GM04504 (cell line): ENCODE data around the gene TDRD12.
A peak's percentile ranks its signal among the peaks of the same experiment; 100 is the strongest.
"Not testable (repeated sequence)": the region's sequence is repeated elsewhere in the genome, so short reads cannot be mapped to it uniquely, and the experiment has no call there.

Experiments
- DNase-seq: peaks from one replicate; pipeline ENCODE4 v3.0.0-alpha.2; 2012; ENCODE audit warnings: low read depth

TDRD12 gene

GRCh38 chr19:32866564-32867265 lies 147.1 kb downstream of the TDRD12 start:
- no peak for DNase-seq

- DNase-seq: not testable (repeated sequence)
These were observed 147.9 kb downstream of the TDRD12 start for GRCh38 chr19:32867436-32867835.

DNA sequence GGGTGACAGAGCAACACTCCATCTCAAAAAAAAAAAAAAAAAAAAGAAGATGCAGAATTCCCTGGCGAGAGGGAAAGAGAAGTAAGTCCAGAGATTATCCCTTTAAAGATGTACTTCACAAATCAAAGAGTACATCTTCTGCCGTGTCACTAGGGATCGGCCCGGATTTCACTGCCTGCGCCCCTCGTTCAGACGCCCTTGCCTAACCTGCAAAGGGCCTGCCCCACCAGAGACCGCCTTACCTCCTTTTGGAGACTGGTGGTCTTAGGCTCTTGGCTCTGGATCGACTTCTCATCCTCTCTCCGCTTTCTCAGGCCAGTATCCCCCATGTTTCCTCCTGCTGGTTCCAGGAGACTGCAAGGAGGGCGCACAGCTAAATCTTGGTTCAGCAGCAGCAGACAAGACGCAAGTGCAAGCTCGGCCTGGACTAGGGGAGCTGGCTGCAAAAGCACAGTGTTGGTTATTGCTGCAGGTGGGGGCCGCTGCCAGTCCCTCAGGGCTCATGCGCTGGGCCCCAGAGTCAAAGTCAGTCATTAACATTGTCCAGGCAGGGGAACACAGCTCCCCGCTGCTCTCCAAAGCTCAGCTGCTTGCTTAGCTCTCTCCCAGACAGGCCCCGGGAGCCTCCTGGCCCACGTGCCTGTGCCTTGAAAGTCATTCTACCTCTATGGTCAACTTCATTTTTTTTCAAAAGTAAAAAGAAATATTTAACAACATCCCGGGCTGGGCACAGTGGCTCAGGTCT lies 148.8 kb downstream of the TDRD12 start:
- no peak for DNase-seq

DNA sequence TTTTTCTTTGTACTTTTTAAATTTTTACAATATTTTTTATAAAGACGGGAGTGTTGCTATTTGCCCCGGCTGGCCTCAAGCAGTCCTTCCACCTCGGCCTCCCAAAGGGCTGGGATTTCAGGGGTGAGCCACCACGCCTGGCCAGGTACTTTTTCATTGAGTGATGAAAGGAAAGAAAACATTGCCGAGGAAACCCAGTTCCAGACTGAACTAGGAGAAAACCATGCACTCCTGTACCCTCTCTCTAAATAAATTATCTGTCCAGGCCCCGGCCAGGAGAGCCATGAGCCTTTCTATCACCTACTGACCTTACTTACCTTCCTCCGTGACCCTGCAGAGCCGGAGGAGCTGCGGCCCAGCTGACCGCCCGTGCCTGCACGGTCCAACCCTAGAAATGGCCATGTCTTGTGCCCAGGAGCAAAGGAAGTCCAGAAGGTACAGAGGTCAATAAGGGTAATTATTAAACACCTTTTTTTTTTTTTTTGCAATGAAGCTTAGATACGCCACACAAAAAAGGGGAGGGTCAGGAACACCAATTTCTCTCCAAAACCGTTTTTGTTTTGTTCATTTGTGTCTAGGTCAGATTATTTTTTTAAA lies 149.9 kb downstream of the TDRD12 start, which contains the start of gene SLC7A9:
Gene SLC7A9, minus strand, starts transcription at position 399 of the 597 bp plus-strand sequence. CDS start 1,233 bp downstream, outside the sequence.
- no peak for DNase-seq

DNA sequence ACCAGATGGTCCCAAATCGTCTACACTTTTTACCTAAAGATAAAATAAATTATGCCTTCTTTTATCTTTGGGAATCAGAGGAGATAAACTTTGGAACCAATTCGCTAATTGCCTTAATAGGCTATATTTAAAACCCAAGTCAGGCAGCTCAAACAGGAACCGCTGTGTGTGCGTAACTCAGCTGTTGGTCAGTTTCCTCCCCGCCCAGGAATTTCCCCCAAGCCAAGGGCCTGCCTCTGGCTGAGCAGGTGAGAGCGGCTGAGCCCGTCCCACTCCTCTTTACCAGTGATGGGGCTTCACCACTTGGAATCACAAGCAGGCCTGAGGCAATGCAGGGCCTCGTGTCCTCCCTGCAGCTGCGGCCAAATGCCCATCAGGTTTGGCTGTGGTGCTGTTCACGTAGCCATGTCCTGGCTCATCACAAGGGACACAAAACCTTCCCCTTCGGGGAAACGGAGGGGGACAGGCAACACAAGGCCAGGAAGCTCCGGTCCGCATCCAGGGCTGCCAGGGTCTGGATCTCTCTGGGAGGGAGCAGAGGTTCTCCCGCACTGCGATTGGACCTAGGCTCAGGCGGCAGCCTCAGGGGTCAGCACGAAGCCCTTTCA lies 150.5 kb downstream of the TDRD12 start:
- no peak for DNase-seq

- DNase-seq: no peak
These were observed 151.4 kb downstream of the TDRD12 start for GRCh38 chr19:32870981-32871451.

GRCh38 chr19:32872391-32872790 lies 152.8 kb downstream of the TDRD12 start:
- DNase-seq: no peak

GRCh38 chr19:32873247-32873959 lies 153.8 kb downstream of the TDRD12 start:
- no peak for DNase-seq

DNA sequence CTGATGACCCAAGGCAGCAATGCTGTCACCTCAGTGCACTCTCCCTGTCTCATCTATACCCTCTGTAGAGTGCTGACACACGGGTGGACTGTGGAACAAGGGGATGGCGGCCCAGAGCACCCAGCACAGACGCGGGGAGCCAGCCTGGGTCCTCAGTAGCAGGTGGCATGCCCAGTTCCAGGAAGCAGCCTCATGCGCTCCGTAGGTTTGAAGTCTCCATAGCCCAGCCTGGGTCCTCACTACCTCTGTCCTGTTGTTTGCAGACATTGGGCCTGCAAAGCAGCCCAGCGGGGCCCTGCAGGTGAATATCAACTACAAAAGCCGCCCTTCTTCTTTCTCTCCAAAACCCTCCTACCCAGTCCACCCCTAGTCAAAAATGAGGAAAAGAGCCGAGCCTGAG lies 155.0 kb downstream of the TDRD12 start:
- DNase-seq: no peak

DNA sequence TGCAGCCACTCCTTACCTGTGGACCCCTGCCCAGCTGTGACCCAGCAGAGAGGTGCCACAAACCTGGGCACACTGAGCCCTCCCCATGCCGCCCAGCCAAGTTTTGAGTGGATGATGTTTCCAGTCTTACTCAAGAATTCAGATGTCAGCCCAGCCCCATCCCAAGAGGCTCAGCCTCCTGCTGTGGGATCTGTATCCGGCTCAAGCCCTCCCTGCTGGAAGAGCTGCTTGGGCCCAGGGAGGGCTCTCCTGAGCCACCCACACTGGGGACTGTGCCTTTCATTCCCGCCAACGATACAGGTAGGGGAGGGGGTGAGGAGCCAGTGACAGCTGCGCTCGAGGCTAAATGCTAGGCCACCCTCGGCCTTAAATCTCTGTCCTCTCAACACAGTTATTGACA lies 155.9 kb downstream of the TDRD12 start:
- DNase-seq: no peak

DNA sequence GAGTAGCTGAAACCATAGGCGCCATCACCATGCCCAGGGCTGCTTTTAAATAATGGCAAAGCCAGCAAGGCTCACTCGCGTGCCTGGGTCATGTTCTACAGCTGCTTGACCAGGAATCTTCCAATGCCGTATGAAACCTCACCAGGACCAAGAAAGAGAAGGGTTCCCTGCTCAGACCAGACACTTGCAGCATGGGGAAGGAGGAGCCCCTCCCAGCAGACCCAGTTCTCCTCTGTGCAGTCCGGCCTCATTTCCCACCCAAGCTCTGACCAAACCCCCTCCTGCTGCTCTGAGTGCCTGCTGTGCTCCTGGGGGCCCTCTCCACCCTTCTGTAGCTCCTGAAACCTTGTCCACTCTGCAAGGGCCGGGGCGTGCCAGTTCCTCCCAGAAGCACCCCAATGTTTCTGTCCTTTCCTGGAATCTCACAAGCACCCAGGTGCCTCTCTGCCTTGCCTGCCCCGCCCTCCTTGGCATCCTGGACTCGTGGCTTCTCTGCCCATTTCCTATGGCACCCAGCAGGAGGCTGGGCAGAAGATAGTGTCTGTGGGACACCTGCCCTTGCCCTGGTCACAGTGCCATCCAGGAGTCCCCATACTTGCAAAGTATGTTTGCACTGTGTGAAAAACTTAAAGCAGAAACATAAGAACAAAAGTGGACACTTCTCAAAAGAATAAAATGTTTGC lies 156.8 kb downstream of the TDRD12 start:
- no peak for DNase-seq

GRCh38 chr19:32876919-32877285 lies 157.3 kb downstream of the TDRD12 start:
- peak; percentile 34 for DNase-seq
